SKM-1 (cell line): Measurements from ENCODE around the gene GNPTG.

Experiments used
- DNase-seq: peaks from one replicate; lab custom pipeline; 2025; ENCODE audit not compliant: unreplicated experiment; lab: John Stamatoyannopoulos, UW

Gene GNPTG

DNA sequence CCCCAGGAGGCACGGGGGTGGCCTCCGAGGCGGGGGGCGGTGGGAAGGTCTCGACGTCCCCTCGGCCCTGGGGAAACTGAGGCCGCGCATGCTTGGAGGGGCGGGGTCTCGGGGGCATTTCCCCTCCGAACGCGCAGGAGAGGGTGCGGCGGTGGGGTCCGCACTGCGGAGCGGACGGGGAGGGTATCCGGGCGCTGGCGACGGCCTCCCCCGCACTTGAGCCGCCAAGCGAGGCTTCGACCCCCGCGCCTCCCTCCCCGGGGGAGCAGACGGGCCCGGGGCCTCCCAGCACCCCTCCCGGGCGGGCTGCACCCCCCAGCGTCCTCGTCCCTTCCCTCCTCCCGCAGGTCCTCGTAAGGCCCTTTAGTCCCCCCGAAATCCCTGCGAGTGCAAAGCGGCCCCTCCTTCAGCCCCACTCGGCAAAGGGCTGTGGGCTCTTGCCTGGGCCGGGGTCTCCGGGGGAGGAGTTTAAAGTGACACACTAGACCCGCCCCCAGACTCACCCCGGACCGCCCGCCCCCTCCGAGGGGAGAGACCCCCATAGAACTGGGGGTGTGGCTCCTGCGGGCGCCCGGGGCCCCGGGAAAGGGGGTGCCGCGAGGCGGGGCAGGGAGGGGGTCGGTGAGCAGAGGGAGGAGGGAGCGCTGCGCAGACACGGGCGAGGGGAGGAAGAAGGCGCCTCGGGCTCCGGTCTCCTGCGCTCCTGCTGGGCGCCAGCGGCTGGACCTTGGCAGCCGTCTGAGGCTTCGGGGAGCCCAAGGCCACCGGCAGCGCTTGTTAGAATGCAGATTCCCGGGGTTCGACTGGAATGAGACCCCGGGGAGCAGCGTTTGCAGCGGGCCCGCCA, 17.7 kb upstream of the GNPTG start:
- no peak for DNase-seq

DNA sequence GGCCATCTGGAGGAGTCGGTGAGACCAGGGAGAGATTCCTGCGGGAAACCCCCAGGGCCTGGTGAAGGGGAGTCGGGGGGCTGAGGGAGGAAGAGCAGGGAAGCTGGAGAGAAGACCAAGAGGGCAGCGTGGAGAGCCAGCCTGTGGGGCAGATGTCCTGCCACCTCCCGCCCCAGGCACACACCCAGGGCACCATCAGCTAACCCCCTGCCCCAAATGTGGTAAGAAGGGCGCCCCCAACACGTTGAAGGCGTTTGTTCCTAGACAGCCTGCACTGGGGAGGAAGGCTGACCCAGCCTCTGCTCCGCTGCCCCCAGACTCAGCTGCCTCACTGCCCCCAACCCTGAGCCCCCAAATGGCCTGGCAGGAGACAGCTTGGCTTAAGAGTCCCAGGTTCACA, 17.0 kb upstream of the GNPTG start:
- DNase-seq: no peak

DNA sequence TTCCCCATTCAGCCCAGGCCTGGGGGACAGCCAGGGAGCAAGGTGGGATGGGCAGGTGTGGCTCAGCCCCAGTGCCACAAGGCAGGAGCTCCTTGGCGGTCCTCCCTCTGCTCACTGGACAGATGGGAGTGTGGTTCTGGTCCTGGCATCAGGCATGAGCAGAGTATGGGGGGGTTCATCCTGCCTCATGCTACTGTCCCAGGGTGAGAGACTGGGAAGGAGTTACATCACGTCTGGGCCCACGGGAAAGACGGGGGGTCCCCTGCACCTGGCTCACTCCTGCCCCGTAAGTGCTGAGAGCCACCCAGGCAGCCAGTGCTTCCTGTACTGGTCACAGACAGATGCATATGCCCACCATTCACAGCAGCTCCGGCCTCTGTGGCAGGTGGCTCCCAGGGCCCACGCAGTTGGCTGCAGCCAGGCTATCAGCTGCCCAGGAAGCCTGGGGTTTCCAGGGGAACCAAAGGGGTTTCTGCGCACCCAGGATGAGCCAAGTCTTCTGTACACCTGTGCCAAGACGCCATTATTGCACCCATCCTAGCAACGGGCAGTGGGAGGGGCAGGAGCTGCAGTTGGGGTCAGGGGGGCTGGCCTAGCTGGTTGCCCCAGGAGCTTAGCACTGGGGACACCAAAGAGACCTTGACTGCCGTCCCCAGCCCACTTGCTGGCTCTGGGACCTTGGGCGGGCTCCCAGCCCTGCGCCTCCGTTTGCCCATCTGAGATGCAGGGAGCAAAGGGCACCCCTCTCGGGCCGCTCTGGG, 16.3 kb upstream of the GNPTG start:
- no peak for DNase-seq

DNA sequence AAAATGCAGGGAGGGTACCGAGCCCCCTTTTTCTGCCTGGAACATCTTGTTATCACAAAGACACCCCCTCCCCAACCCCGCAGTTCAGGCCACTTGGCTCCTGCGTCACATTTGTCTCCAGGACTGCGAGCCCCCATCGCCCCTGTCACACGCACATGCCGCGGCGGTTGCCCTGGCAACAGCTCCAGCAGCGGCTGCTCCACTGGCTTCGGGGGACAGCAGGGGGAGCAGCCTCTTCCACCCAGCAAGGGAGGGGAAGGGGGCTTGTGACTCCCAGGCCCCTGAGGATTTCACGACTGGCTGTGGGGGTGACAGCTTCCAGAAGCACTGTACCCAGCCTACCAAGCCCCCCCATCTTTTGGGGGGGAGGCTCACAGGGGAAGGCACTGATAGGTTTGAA, 15.7 kb upstream of the GNPTG start:
- DNase-seq: no peak

DNA sequence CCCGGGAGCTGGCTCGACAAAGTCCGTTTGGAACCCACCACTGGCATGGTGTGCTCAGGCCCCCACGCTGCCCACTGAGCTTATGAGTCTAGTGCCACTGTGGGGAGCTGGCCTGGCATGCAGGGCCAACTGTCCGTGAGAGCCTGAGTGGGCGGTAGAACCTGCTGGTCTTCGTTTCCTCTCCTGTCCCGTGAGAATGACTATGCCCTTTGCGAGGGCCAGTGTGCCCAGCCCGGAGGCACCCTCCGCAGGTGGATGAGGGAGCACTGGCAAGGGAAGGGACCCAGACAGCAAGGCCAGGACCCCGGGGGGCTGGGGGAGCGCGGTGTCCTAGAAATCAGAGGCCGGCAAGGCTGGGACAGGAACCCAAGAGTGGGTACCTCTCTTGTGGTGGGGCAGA, 15.1 kb upstream of the GNPTG start:
- DNase-seq: no peak

DNA sequence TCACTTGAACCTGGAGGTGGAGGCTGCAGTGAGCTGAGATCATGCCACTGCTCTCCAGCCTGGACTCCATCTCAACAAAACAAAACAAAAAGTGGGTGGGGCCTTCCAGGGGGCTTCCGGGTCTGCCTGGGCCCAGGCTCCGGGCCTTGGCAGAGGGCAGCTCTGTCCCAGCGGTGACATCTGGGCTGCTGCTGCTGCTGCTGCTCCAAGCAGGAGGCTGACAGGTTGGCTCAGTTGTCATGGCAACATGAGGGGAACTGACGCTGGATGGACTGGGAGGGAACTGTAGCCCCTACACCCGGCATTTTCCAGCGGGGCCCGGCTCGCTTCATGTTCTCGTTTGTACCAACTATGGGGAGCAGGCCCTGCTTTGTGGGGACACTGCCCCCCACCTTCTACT, 14.2 kb upstream of the GNPTG start:
- no peak for DNase-seq

DNA sequence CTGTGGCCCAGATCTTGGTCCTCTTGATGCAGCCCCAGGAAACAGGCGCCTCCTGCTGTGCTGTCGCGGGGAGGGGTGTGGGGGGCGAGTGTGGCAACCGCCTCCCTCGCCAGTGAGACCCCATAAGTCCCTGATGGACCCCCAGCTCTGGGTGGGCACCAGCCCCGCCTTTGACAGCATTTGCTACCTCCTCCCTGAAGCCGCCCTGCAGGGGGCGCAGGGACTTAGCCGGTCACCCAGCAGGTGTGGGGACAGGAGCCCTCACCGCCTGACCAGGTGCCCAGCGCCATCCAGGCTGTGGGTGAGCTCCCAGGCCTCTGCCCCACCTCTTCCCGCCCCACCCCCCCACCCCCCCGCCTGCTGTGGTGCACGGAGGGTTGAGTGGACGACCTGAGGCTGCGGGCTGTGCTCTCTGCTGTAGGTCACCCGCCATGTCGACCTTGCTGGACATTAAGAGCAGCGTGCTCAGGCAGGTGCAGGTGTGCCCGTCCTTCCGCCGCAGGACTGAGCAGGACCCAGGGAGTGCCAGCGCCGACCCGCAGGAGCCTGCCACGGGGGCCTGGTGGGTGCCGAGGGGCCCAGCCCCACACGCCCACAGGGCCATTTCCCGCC, 13.5 kb upstream of the GNPTG start:
- DNase-seq: no peak

DNA sequence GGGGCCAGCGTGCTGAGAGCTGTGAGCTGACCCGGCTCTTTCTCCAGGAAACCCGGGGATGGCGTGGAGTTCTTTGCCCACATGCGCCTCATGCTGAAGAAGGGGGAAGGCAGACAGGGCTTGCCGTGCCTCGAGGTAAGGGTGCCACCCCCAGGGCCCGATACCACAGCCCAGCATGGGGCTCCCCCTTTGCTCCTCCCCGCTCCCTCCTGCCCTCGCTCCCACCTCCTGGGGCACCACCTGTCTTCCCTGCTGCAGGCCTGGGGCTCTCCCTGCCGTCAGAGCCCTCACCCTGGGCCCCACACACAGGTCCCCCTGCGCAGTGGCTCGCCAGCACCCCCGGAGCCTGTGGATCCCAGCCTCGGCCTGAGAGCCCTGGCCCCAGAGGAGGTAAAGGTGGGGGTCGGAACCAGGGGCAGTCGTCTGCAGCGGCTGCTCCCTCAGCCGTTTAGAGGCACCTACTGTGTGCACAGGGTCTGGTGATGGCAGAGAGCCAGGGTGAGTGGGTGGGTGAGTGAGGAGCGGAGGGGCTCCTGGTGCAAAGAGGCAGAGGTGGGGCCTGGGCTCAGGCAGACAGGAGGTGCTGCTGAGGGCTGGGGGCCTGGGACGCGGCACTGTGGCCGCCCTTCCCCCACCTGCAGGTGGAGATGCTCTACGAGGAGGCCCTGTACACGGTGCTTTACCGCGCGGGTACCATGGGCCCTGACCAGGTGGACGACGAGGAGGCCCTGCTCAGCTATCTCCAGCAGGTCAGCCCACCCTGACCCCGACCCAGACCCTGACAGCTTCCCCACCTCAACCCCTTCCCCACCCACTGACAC, 12.7 kb upstream of the GNPTG start:
- DNase-seq: no peak

DNA sequence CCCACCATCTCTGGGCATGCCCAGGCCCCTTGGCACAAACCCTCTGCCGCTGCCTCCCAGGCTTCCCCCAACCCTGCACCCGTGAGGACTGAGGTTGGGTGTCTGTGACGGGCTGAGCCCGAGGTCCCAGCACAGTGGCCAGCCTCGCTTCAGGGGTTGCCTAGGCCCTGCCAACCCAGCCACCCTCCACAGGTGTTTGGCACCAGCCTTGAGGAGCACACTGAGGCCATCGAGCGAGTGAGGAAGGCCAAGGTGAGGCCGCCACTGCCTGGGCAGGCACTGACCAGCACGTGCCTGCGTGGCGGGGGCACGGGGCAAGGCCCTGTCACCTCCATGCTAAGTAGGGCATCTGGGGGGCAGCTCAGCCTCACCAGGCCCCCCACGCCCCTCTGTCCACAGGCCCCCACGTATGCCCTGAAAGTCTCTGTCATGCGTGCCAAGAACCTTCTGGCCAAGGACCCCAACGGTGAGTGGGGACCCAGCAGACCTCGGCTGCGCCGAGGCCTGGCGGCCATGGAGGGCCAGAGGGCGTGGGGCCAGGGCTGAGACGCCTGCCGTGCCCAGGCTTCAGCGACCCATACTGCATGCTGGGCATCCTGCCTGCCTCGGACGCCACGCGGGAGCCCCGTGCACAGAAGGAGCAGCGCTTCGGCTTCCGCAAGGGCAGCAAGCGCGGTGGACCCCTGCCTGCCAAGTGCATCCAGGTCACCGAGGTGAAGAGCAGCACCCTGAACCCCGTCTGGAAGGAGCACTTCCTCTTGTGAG, 10.8 kb upstream of the GNPTG start:
- DNase-seq: no peak

DNA sequence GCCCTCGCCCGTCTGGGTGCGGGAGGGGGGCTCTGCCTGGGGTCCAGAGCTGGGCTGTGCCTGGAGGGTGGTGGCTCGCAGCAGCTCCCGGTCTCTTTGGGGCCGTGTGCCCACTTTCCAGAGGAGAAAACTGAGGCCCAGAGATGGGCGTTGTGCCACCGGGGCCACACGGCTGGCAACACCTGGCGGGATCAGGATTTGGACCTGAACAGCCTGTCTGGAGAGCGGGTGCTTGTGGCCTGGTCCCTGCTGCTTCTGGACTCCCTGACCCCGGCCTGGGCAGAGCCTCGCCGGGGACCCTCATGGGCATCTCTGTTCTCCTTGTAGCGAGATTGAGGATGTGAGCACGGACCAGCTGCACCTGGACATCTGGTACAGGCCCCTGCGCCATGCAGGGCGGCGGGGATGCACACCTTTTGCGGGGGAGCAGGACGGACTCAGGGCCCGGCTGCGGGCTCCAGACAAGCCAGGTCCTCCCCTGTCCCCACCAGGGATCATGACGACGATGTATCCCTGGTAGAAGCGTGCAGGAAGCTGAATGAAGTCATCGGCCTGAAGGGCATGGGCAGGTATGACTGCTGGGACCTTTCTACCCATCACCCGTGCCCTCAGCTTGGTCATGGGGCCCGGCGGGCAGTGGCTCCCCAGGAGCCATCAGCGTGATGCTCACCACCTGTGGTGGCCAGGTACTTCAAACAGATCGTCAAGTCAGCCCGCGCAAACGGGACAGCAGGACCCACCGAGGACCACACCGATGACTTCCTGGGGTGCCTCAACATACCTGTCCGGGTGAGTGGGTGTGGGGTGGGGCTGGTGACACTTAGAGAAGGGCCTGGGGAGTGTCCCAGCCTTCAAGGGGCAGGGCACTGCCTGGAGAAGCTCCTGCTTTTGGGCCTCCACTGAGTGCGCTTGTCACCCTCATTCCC, 10.0 kb upstream of the GNPTG start:
- no peak for DNase-seq

DNA sequence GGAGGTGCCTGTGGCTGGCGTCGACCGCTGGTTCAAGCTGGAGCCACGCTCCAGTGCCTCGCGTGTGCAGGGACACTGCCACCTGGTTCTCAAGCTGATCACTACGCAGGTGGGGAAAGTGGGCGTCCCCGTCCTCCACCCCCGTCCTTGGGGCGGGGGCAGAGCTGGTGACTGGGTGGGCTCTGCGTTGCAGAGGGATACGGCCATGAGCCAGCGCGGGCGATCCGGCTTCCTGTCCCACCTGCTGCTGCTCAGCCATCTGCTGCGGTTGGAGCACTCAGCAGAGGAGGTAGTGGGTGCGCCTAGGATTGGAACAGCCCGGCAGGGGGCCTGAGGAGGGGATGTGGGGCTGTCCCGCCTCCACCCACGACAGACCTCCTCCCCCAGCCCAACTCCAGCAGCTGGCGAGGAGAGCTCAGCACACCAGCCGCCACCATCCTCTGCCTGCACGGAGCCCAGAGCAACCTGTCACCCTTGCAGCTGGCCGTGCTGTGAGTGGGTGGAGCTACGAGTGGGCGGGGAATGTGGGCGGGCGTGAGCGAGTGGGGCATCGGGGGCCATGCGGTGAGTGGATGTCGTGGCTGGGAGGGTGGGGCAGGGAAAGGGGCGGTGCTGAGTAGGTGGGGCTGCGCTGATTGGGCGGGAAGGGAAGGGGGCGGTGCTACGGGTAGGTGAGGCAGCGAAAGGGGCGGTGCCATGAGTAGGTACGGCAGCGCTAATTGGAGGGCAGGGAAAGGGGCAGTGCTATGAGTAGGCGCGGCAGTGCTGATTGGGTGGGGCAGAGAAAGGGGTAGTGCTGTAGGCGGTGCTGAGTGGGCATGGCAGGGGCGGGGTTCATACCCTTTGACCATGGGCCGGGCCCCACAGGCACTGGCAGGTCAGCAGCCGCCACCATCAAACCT, 9.0 kb upstream of the GNPTG start:
- DNase-seq: peak; percentile 99

DNA sequence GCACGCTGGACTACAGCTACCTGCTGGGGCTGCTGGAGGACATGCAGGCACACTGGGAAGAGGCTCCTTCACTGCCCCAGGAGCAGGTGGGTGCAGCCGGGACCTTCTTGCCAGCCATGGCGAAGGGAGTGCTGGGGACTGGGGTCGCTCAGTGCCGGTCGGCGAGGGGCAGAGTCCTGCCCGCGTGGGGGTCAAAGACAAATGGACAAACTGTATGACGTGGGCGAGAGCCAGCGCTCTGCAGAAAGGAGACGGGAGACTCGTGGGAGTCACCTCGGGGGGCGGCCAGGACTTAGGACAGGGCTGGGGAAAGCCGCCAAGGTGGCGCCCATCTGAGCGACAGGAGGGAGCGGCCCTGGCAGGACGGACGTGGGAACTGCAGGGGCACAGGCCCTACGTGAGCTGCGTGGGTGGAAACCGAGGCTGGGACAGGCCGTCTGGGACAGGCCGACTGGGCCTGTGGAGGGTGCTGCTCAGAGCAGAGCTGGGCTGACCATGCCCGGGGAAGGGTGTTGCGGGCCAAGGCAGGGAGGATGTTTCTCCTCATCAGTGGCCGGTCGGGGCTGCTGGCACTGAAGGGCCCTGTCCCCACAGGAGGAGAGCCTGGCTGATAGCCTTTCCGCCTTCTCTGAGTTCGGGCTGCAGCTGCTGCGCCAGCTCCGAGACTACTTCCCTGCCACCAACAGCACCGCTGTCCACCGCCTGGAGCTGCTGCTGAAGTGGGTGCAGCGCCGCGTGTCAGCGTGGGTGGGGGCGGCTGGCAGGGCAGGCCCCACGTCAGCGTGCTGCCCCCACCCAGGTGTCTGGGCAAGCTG, 8.1 kb upstream of the GNPTG start:
- no peak for DNase-seq

DNA sequence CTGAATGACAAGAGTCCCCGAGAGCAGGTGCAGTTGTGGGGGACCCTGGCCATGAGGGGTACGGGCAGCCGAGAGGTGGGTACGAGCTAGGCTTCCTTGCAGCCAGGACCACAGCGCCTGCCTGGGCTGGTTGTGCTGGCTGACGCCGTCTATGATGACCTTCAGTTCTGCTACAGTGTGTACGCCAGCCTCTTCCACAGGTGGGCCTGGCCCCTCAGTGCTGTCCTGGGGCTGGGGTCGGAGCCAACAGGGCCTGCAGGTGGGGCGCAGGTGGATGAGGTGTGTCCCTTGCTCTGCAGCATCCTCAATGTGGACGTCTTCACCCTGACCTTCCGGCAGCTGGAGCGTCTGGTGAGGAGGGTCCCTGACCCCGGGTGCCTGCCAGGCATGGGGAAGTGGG, 7.2 kb upstream of the GNPTG start:
- no peak for DNase-seq

DNA sequence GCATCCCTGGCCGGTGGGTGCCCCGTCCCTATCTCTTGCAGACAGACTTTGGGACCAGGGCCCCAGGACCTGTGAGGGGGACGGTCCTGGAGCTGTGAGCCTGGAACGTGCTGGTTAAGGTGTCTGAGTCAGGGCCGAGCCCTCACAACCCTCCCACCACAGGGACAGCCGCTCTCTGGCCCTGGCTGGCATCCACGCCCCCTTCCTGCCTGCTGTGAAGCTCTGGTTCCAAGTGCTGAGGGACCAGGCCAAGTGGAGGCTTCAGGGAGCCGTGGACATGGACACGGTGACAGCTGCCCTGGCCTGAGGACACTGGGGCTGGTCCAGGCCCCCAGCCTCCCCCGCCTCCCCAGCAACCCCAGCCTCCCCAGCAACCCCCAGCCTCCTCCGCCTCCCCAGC, 6.6 kb upstream of the GNPTG start:
- no peak for DNase-seq

DNA sequence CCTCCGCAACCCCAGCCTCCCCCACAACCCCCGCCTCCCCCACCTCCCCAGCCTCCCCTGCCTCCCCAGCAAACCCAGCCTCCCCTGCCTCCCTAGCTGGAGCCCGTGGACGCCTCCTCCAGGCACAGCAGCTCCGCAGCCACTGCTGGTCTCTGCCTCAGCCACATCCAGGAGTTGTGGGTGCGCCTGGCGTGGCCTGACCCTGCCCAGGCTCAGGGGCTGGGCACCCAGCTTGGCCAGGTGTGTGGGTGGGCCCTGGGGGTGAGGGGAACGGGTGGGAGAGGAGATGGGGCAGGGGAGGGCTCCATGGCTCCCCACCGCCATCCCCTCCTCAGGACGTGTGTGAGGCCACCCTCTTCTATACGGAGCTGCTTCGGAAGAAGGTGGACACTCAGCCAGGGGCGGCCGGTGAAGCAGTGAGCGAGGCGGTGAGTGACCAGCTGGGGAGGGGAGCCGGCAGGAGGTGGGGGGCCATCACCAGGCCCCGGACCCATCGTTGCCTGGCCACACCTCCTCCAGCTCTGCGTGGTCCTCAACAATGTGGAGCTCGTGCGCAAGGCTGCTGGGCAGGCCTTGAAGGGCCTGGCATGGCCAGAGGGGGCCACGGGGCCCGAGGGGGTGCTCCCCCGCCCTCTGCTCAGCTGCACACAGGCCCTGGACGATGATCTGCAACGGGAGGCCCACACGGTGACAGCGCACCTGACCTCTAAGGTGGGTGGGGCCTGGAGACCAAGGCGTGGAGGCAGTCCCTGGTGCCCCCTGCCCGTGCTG, 5.9 kb upstream of the GNPTG start:
- DNase-seq: no peak

DNA sequence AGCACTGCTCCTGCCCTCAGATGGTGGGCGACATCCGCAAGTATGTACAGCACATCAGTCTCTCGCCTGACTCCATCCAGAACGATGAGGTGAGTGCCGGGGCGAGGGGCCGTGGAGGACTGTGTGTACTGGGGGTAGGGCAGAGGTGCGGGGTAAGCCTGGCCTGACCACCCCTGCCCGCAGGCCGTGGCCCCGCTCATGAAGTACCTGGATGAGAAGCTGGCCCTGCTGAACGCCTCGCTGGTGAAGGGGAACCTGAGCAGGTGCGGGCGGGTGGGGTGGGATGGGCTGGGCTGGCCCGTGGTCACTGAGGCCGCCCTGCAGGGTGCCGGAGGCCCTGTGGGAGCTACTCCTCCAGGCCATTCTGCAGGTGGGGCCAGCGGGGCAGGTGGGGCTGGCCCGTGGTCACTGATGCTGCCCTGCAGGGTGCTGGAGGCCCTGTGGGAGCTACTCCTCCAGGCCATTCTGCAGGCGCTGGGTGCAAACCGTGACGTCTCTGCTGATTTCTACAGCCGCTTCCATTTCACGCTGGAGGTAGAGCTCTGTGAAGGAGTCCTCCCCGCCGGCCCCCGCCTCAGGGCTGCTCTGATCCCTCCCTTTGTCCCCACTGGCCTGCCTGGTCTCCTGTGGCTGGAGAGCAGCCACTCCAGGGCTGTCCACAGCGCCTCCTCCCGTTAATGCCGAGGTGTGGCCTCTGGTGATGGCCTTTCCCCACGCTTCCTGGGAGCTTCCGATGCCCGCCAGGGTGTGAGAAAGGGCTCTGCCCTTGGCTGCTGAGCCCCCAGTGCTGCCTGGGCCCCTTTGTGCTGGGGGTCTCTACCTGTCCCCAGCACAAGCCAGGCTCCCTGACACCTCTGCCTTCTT, 5.1 kb upstream of the GNPTG start:
- DNase-seq: no peak
